ENCODE data around the gene ADGRB3. TPM values are rescaled to one million over a fixed set of nuclear protein-coding genes. Genes with fewer than 3 reads are reported as not detected.

ADGRB3 gene
- total RNA-seq, 1 donor from 2014 or later: 0.92 TPM

- no peaks in the 10 kb centered on the region for H3K36me3 ChIP-seq (ENCODE audit: control insufficient read depth, insufficient read depth, low read length)
- TF ChIP-seq CTCF (IDR thresholded peaks at IDR 0.05; ENCODE audit: insufficient read depth, low read length, poor library complexity, severe bottlenecking): no peak
- DNase-seq (ENCODE audit: low read depth): no peak
- H3K4me3 ChIP-seq (ENCODE audit: low read depth, low read length): no peak overlapping the region
- H3K27me3 ChIP-seq (ENCODE audit: control insufficient read depth, insufficient read depth, low read length): no peaks in the 10 kb centered on the region
Observed at GRCh38 chr6:68760941-68761676, 126.0 kb downstream of the ADGRB3 start.

GRCh38 chr6:68761985-68762384 is 126.9 kb downstream of the ADGRB3 start:
- no peak for TF ChIP-seq CTCF (IDR thresholded peaks at IDR 0.05; ENCODE audit: insufficient read depth, low read length, poor library complexity, severe bottlenecking)
- Histone ChIP-seq H3K4me3 (ENCODE audit: low read depth, low read length) (no peak overlapping the region), H3K36me3 (ENCODE audit: control insufficient read depth, insufficient read depth, low read length) (no peaks in the 10 kb centered on the region), H3K27me3 (ENCODE audit: control insufficient read depth, insufficient read depth, low read length) (no peaks in the 10 kb centered on the region)
- DNase-seq (ENCODE audit: low read depth): no peak

GRCh38 chr6:68771426-68771825 is 136.3 kb downstream of the ADGRB3 start:
- no peaks in the 10 kb centered on the region for H3K36me3 ChIP-seq (ENCODE audit: control insufficient read depth, insufficient read depth, low read length)
- H3K27me3 ChIP-seq (ENCODE audit: control insufficient read depth, insufficient read depth, low read length): no peaks in the 10 kb centered on the region
- no peak for DNase-seq (ENCODE audit: low read depth)
- no peak for TF ChIP-seq CTCF (IDR thresholded peaks at IDR 0.05; ENCODE audit: insufficient read depth, low read length, poor library complexity, severe bottlenecking)
- H3K4me3 ChIP-seq (ENCODE audit: low read depth, low read length): no peak overlapping the region

GRCh38 chr6:68774843-68775242 is 139.8 kb downstream of the ADGRB3 start:
- no peaks in the 10 kb centered on the region for H3K36me3 ChIP-seq (ENCODE audit: control insufficient read depth, insufficient read depth, low read length)
- no peaks in the 10 kb centered on the region for H3K27me3 ChIP-seq (ENCODE audit: control insufficient read depth, insufficient read depth, low read length)
- no peak overlapping the region for H3K4me3 ChIP-seq (ENCODE audit: low read depth, low read length)
- DNase-seq (ENCODE audit: low read depth): no peak
- TF ChIP-seq CTCF (IDR thresholded peaks at IDR 0.05; ENCODE audit: insufficient read depth, low read length, poor library complexity, severe bottlenecking): no peak

DNA sequence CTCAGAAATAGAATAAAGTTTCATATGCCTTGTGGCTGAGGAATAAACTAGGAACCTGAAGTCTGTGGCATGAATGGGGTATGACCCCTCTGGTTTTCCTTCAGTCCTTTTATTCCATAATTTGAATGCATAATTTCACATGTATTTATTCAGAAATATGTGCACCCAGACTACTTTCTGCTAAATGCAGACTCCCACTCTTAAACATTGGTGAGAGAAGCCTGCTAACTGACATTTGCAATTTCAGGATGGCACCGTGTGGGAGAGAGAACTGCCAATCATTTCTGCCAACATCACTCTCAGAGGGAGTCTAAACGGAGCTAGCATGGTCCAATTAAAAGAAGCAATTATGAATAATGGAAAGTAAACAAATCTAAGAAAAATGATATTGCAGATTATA is 141.3 kb downstream of the ADGRB3 start:
- no peak for TF ChIP-seq CTCF (IDR thresholded peaks at IDR 0.05; ENCODE audit: insufficient read depth, low read length, poor library complexity, severe bottlenecking)
- H3K4me3 ChIP-seq (ENCODE audit: low read depth, low read length): no peak overlapping the region
- H3K27me3 ChIP-seq (ENCODE audit: control insufficient read depth, insufficient read depth, low read length): no peaks in the 10 kb centered on the region
- no peaks in the 10 kb centered on the region for H3K36me3 ChIP-seq (ENCODE audit: control insufficient read depth, insufficient read depth, low read length)
- no peak for DNase-seq (ENCODE audit: low read depth)

DNA sequence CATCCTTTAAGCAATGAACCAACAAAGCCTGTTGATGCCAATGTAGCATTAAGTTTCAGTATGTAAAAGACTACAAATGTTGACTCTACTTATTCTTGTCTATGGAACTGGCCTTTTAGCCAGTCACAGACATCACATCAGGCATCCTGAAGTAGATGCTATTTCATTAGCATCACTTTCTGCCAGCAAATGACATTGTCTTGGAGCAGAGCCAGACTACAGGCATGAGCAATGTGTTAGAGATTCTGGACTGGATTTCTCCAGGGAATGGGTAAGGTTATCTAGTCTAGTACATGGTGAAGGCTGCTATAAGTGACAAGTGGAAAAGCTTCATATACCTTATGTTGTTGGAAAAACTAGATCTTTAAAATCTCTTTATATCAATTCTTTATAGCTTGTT is 142.9 kb downstream of the ADGRB3 start:
- TF ChIP-seq CTCF (IDR thresholded peaks at IDR 0.05; ENCODE audit: insufficient read depth, low read length, poor library complexity, severe bottlenecking): no peak
- H3K4me3 ChIP-seq (ENCODE audit: low read depth, low read length): no peak overlapping the region
- H3K27me3 ChIP-seq (ENCODE audit: control insufficient read depth, insufficient read depth, low read length): no peaks in the 10 kb centered on the region
- H3K36me3 ChIP-seq (ENCODE audit: control insufficient read depth, insufficient read depth, low read length): no peaks in the 10 kb centered on the region
- no peak for DNase-seq (ENCODE audit: low read depth)

Measured in kidney epithelial cell (primary cell).